NCI-H2196 (cell line): ENCODE data around the gene TAF1C.

ENCODE experiments used
- DNase-seq: peaks from one replicate; lab custom pipeline; 2025; ENCODE audit not compliant: unreplicated experiment; lab: John Stamatoyannopoulos, UW

The TAF1C gene

DNA sequence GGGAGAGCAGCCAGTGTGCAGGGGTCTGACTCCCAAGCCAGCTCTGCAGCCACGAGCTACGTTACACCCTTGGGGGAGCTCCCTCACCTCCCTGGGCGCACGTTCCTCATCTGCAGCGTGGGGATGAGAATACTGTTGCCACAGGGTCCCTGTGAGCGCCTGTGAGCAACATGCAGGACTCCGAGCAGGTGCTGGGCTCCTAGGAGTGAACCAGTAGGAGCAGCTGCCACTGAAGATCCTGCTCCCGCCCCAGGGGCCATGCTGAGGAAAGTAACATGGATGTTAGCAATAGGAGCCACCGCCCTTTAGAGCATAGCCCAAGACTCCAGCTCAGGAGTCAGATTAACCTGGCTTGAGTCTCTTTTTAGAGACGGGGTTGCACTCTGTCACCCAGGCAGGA, 25.8 kb downstream of the TAF1C start:
- no peak for DNase-seq

DNA sequence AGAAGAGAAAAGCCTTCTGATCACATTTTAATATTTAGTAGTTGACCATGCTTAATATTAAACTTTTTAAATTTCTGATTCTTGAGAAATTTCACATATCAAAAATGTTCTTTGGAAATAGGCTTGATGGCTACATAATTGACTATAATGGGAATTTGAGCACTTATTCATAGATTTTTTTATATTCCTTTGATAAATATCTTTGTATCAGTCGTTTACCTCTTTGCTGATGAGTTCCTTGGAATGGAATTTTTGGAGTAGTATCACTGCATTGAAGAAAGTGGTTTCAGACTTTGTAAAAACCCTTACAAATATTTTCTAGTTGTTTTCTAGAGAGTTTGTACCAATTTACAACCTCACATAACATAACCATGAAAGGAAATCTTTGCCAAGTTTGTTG, 27.1 kb downstream of the TAF1C start:
- no peak for DNase-seq

DNA sequence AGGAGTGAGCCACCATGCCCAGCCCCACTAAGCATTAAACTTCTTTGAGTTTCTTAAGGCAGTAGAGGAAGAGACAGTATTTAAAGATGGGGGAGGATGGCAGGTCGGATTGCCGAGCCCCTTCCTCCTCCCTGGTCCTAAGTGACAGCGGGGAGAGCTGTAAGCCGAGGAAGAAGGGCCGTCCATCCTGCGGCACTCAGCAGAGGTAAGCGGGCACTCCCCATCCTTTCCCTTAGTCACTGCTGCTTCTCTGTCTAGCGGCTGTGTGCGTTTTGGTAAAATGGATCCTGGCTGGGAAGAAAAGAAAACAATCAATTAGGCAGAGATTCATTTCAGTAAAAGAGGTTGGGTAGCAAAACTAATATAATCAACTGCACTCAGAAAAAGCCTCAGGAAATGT, 27.9 kb downstream of the TAF1C start:
- no peak for DNase-seq

DNA sequence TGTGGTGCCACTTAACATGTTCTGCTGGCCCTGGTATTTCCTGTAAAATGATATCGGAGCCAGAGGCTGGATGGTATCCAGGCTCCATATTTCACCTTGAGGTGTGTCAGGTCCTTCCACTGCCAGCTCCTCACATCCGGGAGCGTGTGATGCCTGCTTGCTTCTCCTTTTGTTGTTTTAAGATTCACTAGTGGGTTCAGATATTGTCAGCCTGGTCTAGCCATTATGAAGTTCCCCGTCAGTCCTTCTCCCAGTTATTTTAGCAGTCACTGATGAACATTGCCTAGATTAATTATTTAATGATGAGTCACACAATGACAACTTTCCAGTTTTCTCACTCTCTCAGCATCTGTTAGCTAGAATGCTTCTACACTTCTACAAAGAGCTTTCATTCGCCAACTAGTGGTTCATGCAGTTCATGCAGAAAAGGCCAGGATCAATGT, 30.5 kb downstream of the TAF1C start:
- DNase-seq, result no peak

DNA sequence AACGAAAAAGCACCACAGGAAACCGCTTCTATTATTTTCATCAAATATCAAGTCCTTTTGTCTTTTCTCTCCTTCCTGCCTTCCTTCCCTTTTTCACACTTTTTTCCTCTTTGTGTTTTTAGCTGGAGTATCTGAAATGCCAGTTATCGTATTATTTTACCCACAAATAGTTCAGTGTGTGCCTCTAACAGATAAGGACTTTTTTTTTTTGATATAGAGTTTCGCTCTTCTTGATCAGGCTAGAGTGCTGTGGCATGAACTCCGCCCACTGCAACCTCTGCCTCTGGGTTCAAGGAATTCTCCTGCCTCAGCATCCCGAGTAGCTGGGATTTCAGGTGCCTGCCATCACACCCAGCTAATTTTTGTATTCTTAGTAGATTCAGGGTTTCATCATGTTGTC, 31.1 kb downstream of the TAF1C start:
- DNase-seq, result no peak

DNA sequence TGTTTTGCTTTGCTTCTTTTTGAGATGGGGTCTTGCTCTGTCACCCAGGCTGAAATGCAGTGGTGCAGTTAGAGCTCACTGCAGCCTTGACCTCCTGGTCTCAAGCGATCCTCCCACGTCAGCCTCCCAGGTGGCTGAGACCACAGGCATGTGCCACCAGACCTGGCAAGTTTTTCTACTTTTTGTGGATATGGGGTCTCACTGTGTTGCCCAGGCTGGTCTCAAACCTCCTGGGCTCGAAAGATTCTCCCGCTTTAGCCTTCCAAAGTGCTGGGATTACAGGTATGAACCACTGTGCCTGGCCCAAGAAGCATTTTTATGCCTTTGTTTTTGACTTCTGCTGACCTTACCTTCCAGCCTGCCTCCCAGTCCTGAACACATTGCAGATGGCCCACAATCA, 31.6 kb downstream of the TAF1C start:
- no peak for DNase-seq

DNA sequence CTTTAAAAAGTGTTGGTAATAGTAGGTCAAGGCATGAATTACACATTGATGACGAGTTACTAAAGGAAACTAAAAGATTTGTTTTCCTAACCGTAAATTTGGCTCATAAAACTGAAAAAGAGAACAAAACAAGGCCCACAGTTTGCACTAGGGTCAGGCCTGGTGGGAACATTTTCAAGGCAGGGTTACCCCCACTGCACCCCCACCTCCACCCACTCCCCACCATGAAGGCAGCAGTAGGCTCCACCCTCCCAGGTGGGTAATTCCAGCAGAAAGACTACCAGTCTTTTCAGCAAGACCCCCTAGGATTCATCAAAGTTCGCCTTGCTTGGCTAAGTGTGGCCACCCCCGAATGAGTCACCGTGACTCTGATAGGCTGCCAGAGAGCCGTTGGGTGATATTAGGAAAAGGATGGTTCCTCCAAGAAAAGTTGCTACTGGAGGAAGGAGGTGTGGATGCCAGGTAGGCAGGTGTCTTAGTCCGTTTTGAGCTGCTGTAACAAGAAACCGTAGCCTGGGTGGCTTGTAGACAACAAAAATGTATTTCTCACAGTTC, 33.1 kb downstream of the TAF1C start:
- no peak for DNase-seq

DNA sequence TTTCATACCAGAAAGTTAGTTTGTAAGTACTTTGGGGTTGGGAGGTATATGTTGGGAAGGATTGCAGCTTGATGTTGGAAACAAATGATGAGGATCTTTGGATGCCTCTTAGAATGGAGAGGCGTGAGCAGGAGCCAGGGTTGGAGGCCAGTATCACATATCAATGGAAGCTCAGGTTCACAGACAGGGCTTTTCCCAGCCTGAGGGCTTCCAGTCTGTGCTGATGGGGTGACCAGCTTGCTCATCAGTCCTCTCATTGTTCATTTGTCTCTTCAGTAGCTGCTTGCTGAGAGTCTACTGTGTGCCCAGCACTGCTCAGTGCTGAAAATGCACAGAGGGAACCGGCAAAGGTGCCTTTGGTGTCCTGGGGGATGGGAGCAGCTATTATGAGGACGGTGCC, 35.9 kb downstream of the TAF1C start:
- no peak for DNase-seq

DNA sequence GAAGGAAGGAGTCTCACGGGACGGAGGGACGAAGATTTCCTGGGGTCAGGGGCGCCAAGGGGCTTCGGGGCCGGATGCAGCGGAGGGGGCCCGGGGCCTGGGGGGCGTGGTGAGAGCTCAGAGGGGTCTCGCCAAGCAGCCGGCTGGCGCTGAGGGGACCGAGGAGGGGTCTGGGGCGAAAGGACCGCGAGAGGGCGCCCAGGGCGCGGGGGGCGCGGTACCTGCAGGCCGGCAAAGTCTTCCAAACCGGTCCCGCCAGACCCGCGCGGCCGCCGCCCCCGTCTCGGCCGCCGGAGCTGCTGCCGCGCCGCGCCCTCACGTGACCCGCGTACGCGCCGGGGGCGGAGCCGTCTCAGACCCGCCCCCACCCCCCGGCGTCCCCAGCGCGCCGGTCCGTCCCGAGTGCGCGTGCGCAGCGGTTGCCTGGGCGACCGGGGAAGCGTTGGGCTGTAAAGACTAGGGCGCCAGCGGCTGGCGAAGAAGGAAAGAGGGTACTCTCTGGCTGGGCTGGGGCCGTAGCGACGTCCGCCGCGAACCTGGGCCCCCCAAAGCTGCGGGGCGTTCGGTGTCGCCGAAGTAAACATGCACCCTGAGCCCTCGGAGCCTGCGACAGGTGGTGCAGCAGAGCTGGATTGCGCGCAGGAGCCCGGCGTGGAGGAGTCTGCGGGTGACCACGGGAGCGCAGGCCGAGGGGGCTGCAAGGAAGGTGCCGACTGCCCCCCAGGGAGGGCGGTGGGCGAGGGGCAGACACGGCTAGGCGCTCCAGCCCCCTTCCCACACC, 41.8 kb downstream of the TAF1C start, which contains the start of the genes DNAAF1 and HSDL1:
Gene DNAAF1, plus strand, starts transcription at position 450 of the 781 bp plus-strand sequence. Its CDS starts 133 bp downstream, at position 583.
Gene HSDL1, minus strand, starts transcription at position 319 of the 781 bp plus-strand sequence. CDS start 13,856 bp downstream, outside the sequence.
- DNase-seq, result peak; percentile 87

DNA sequence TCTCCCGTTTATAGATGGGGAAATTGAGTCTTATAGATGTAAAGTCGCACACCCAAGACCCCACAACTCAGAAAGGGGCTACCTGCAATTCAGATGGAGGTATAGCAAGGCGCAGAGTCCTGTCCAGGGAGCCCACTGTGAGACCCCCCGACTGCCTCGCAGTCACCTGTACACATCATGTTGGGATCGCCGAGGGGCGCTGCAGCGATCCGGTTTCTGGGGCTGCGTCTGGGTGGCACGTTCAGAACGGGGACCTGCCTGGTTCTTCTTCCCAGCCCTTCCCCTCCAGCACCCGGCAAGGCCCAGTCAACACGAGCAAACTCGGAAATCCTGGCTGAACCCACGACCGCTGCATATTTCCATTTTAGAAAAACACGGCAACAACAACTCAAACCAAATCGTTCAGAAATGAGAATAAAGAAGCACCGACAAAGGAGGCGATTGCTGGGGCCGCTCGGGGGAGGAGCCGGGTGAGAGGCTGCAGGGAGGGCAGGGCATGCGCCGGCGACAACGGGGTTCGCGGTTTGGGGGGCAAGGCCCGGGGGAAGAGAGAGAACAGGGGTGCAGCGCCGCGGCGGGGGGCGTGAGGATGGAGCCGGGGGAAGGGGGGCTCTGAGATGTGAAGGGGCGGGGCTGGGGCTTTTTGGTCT, 42.5 kb downstream of the TAF1C start:
- no peak for DNase-seq

DNA sequence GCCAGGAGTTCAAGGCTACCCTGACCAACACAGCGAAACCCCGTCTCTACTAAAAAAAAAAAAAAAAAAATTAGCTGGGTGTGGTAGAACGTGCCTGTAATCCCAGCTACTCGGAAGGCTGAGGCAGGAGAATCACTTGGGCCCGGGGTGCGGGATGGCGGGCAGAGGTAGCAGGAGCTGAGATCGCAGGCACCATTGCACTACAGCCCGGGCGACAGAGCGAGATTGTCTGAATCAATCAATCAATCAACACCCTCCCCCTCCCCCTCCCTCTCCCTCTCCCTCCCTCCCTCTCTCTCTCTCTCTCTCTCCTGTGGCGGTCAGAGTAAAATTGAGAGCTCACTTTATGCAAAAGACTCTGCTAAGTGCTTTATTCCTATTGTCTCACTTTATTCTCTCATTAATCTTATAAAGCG, 43.1 kb downstream of the TAF1C start:
- DNase-seq, result no peak

DNA sequence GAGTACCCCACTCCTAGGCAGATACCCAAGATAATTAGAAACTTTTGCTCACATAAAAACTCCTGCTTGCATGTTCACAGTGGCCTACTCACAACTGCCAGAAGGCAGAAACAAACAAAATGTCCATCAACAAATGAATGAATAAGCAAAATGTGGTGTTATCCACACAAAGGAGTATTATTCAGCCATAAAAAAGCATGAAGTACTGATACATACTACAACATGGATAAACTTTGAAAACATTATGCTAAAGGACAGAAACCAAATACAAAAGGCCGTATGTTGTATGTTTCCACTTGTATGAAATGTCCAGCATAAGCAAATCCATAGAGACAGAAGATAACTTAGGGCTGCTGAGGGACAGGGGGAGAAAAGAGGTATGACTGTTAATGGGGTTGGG, 43.8 kb downstream of the TAF1C start:
- DNase-seq, result no peak

DNA sequence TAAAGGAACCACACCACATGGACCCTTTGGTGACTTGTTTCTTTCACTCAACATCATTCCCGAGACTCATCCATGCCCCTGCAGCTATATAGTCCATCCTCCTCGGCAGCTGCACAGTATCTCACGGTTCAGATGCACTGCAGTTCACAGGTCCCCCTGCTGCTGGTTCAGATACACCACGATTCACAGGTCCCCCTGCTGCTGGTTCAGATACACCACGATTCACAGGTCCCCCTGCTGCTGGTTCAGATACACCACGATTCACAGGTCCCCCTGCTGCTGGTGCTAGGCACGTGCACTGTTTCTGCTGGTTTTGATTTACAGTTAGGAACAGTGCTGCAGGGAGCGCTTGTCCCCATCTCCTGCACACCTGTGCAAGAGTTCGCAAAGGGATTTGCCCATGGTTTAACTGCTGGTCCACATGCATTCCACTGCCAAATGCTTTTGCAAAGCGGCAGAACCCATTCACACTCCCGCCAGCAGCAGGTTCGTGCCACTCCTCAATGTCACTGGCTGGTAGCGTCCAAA, 45.6 kb downstream of the TAF1C start:
- DNase-seq, result no peak

DNA sequence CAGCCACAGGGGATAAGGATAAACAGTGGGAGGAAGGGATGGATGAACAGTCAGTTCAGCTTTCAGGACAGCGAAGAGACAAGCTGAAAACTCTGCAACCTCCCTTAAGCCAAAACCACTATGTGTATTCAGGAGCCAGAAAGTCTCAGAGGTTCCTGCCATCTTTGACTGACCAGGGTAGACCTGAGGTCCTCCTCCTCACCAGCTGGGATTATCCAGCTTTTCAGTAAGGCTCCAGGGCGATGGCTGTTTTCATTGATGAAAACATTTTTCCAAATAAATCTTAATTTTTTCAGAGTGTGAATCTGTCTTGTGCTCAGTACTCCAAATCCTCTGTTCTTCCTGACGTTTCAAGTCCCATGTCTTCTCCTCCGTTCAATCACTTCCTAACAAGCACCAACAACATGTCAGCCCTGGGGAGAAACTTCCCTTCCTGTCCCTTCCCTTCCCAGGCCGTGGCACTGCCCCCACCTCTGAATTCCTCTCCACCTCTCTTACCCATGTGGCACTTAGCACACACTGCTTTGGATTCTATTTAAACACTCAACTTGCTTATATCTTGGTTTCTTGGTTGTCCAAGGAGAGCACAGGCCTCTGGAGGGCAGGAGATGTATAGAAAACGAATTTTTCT, 47.1 kb downstream of the TAF1C start:
- DNase-seq, result no peak

DNA sequence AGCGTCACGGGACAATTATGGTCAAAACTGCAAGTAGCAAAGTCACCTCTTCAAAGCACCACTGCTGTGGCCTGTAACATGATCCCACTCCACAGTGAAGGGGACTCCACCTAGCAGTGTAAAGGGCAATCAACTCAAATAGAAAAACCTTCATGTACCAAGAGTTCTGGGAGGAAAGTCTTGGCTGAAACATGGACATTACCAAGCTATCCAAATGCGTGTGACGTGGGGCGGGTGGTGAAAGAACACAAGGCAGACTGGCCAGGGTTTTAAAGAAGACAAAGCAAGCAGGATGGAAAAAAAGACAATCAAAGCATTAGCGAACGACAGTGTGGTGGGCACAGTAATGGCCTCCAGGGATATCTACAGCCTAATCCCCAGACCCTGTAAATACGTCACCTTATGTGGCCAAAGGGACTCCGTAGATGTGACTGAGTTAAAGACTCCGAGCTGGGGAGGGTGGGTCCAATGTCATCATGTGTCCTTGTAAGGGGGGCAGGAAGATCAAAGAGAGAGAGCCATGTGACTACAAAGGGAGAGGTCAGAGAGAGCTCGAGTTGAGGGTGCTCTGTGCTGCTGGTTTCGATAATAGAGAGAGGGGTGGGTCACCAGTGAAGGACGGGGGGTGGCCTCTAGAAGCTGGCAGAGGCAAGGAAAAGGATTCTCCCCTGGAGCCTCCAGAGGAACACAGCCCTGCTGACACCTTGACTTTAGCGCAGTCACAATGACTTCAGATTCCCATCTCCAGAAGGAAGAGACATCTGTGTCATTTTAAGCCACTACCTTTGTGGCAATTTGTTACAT, 47.8 kb downstream of the TAF1C start:
- peak; percentile 10 for DNase-seq

DNA sequence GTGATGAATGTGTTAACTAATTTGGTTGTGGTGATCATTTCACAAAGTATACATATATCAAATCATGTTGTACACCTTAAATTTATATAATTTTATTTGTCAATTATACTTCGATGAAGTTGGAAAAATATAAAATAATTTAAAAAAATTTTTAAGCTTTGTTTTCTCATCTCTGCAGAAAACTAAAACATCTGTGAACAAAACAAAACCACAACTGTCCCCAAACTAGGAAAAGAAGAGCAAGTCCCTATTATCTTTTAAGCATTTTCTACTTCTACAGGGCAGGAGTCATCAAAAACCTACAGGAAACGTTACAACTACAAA, 48.4 kb downstream of the TAF1C start:
- no peak for DNase-seq

DNA sequence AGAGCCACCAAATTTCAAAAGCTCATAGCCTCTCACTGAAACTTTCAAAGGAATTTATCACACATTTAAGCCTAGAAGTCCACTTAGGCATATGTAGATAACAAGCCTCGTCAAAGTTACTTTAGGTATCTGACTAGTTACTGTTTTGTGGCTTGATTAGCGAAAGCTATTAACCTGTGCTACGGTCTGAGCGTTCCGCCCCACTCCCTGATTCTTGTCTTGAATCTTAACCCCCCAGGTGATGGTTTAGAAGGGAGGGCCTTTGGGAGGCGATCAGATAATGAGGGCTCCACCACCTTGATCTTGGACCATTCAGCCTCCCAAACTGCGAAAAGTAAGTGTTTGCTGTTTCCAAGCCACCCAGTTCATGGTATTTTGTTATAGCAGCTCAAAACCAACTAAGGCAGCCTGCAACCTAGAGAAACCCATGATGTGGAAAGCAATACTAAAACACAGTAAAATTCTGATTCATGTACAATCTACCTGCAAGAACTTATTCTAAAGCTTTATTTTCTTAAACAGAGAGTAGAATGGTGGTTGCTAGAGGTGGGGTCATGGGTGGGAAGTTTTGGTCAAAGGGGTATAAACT, 49.0 kb downstream of the TAF1C start:
- no peak for DNase-seq

DNA sequence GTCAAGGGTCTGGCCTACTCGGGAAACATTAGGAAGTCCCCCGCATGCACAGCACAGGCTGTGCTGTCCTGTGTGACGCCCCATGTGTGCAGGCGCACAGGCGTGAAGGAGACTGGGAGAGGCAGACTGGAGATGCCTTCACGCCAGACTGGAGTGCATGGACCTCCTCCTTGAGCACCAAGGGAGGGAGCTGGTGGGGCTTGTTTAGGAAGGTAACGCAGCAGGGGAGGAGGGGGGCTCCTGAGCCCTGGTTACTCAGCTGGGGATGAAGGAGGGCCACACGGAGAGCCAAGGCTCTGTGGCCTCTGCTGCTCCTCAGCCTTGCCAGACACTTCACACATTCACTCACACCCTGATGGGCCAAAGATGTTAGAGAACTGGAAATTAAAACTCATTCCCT, 49.6 kb downstream of the TAF1C start:
- no peak for DNase-seq

DNA sequence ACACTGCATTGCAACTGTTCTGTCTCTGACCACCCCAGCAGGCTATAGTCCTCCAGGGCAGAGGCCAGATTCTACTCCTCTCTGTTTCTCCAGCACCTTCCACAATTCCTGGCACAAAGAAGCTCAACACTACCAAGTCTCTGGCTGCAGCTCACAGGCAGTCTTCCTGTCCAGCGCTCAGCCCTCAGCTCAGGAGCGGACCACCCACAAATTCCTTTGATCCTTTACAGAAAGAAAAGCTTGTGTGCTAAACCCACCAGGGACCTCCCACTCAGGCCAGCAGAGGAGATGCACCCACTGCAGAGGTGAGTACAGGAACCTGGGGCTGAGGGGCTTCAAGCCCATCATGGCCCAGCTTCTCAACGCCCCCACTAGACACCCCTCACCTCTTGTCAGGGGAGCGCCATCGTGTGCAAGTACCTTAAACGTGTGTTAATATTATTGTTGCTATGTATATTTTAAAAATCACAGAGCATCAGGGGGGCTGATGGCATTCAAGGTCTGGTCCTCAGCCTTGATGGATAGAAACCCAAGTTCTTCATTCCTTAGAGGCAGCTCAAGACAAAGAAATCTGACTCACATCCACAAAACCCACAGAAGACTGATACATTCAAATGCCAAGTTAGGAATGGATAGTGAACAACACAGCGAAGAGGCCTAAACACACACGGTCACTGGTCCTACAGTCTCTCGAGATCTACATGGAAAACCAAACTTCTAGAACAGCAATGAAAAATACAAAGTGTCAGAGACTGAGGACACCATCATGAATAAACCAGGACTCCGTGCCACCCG, 50.3 kb downstream of the TAF1C start:
- DNase-seq, result no peak
